Progenitor cell of endocrine pancreas (in vitro differentiated cells): ENCODE data around the gene MAPRE3. TPM values are rescaled to one million over a fixed set of nuclear protein-coding genes. Genes with fewer than 3 reads are reported as not detected.

ENCODE experiments used
- DNase-seq: peaks from one replicate; pipeline ENCODE4 v3.0.0; 2021; ENCODE audit warnings: low spot score; ENCODE audit not compliant: unreplicated experiment
- H3K27ac Mint-ChIP-seq: 2 replicates; pipeline ENCODE4 v1.8.0; 2021; ENCODE audit warnings: mild to moderate bottlenecking, moderate library complexity, mixed read lengths
- H3K27me3 Mint-ChIP-seq: 2 replicates; pipeline ENCODE4 v1.8.0; 2021; ENCODE audit warnings: mixed read lengths
- H3K36me3 Mint-ChIP-seq: 2 replicates; pipeline ENCODE4 v1.8.0; 2022; ENCODE audit warnings: mixed read lengths; ENCODE audit not compliant: insufficient read depth
- H3K4me1 Mint-ChIP-seq: 2 replicates; pipeline ENCODE4 v1.8.0; 2021; ENCODE audit warnings: low read depth, mixed read lengths
- H3K4me3 Mint-ChIP-seq: 2 replicates; pipeline ENCODE4 v1.8.0; 2021; ENCODE audit warnings: low read depth, mild to moderate bottlenecking, moderate library complexity, mixed read lengths
- H3K9me3 Mint-ChIP-seq: 2 replicates; pipeline ENCODE4 v1.8.0; 2021; ENCODE audit warnings: low read depth, mixed read lengths
- CTCF ChIP-seq: fragments of 200-600 bp; sonication (generic); IDR thresholded peaks from one replicate; pipeline ENCODE4 v1.5.0; 2021; ENCODE audit warnings: antibody characterized with exemption, mild to moderate bottlenecking; ENCODE audit not compliant: unreplicated experiment
- total RNA-seq: library from RNA; stranded (reverse); gene quantifications from 2 replicates; pipeline ENCODE4 v1.2.1, GENCODE V29; 2021

The MAPRE3 gene
- total RNA-seq, 1 donor from 2014 or later = 18.6 TPM

- peaks cover 9% of the 10 kb centered on the region for H3K36me3 Mint-ChIP-seq
- H3K4me3 Mint-ChIP-seq = no peak overlapping the region
- no peaks in the 10 kb centered on the region for H3K4me1 Mint-ChIP-seq
- no peak overlapping the region for H3K27ac Mint-ChIP-seq
- no peaks in the 10 kb centered on the region for H3K9me3 Mint-ChIP-seq
- no peaks in the 10 kb centered on the region for H3K27me3 Mint-ChIP-seq
- no peak for DNase-seq
- TF ChIP-seq CTCF = no peak
Measured at GRCh38 chr2:26934985-26935384, 35.5 kb upstream of the MAPRE3 start.

GRCh38 chr2:26936855-26937254 is 33.6 kb upstream of the MAPRE3 start:
- Mint-ChIP-seq H3K36me3 (peaks cover 9% of the 10 kb centered on the region), H3K27ac (no peak overlapping the region), H3K4me3 (no peak overlapping the region), H3K27me3 (no peaks in the 10 kb centered on the region), H3K9me3 (no peaks in the 10 kb centered on the region), H3K4me1 (no peaks in the 10 kb centered on the region)
- DNase-seq = no peak
- TF ChIP-seq CTCF = no peak

- no peak overlapping the region for H3K4me3 Mint-ChIP-seq
- no peak for TF ChIP-seq CTCF
- no peaks in the 10 kb centered on the region for H3K9me3 Mint-ChIP-seq
- peaks cover 12% of the 10 kb centered on the region for H3K36me3 Mint-ChIP-seq
- no peaks in the 10 kb centered on the region for H3K4me1 Mint-ChIP-seq
- no peak overlapping the region for H3K27ac Mint-ChIP-seq
- DNase-seq = no peak
- peaks cover 3% of the 10 kb centered on the region for H3K27me3 Mint-ChIP-seq
Measured at GRCh38 chr2:26938399-26939118, 31.9 kb upstream of the MAPRE3 start.

- Mint-ChIP-seq H3K9me3 (no peaks in the 10 kb centered on the region), H3K4me1 (no peaks in the 10 kb centered on the region), H3K36me3 (peaks cover 9% of the 10 kb centered on the region), H3K27ac (no peak overlapping the region), H3K27me3 (peaks cover 3% of the 10 kb centered on the region), H3K4me3 (no peak overlapping the region)
- TF ChIP-seq CTCF = no peak
- DNase-seq = no peak
Measured at GRCh38 chr2:26940001-26940400, 30.4 kb upstream of the MAPRE3 start.

GRCh38 chr2:26941486-26941885 is 29.0 kb upstream of the MAPRE3 start:
- Mint-ChIP-seq H3K9me3 (no peaks in the 10 kb centered on the region), H3K36me3 (peaks cover 8% of the 10 kb centered on the region), H3K27me3 (peaks cover 3% of the 10 kb centered on the region), H3K4me1 (no peaks in the 10 kb centered on the region), H3K4me3 (no peak overlapping the region), H3K27ac (no peak overlapping the region)
- no peak for TF ChIP-seq CTCF
- no peak for DNase-seq
